ENCODE measurements around the gene DGKI.

- TF ChIP-seq CTCF (IDR thresholded peaks at IDR 0.05), result no peak
- no peak for TF ChIP-seq EZH2 (IDR thresholded peaks at IDR 0.05; ENCODE audit: borderline replicate concordance, insufficient read depth, low read depth, low read length, poor library complexity, severe bottlenecking)
Measured at GRCh38 chr7:137667633-137668387, 179.0 kb downstream of the DGKI start.

All from B cell (primary cell).